A673 (cell line): ENCODE results near the gene ADAMTS3. TPM values are rescaled to one million over a fixed set of nuclear protein-coding genes. Genes with fewer than 3 reads are reported as not detected.

ENCODE experiments used
- BruUV-seq: library from RNA; stranded (reverse); fragments of 400-500 nt; replicated peaks from 2 replicates; lab custom pipeline; 2021; lab: Mats Ljungman, UMichigan
- CTCF ChIA-PET: fragments of 300-600 bp; sonication (Branson Sonifier 250); formaldehyde crosslinking; loops from one replicate; lab custom pipeline; 2022; ENCODE audit warnings: antibody characterized with exemption; lab: Charles Lee
- POLR2A ChIA-PET: fragments of 300-600 bp; sonication (Branson Sonifier 250); formaldehyde crosslinking; loops from one replicate; lab custom pipeline; 2022; ENCODE audit warnings: antibody characterized with exemption; ENCODE audit not compliant: low non-redundant PET; lab: Charles Lee
- DNase-seq: peaks from one replicate; pipeline ENCODE4 v3.0.0-alpha.2; 2015; ENCODE audit warnings: low spot score
- H3K27ac ChIP-seq: fragments of 200-600 bp; sonication (generic); 2 replicates; pipeline ENCODE4 v1.5.1; 2016; ENCODE audit warnings: mixed run types, low read depth, mild to moderate bottlenecking, mixed read lengths, antibody characterized with exemption, low read length; ENCODE audit not compliant: poor library complexity, severe bottlenecking
- H3K27me3 ChIP-seq: fragments of 200-600 bp; sonication (generic); replicated peaks from 2 replicates; pipeline ENCODE4 v1.6.1; 2017; ENCODE audit warnings: mixed run types, low read depth, mild to moderate bottlenecking, mixed read lengths, antibody characterized with exemption, low read length; ENCODE audit not compliant: insufficient read depth, poor library complexity
- H3K36me3 ChIP-seq: fragments of 200-600 bp; sonication (generic); 2 replicates; pipeline ENCODE4 v1.6.1; 2016; ENCODE audit warnings: mixed run types, mild to moderate bottlenecking, mixed read lengths, antibody characterized with exemption, low read length; ENCODE audit not compliant: insufficient read depth, poor library complexity, severe bottlenecking
- H3K4me1 ChIP-seq: fragments of 200-600 bp; sonication (generic); 2 replicates; pipeline ENCODE4 v1.6.1; 2017; ENCODE audit warnings: mixed run types, mild to moderate bottlenecking, mixed read lengths, antibody characterized with exemption, low read length; ENCODE audit not compliant: insufficient read depth, poor library complexity, severe bottlenecking
- H3K4me3 ChIP-seq: fragments of 200-600 bp; sonication (generic); 2 replicates; pipeline ENCODE4 v1.5.1; 2016; ENCODE audit warnings: low read depth, mixed run types, mild to moderate bottlenecking, mixed read lengths, low read length; ENCODE audit not compliant: poor library complexity, severe bottlenecking
- H3K9me3 ChIP-seq: fragments of 200-600 bp; sonication (generic); 2 replicates; pipeline ENCODE4 v1.6.1; 2016; ENCODE audit warnings: mixed run types, low read depth, mild to moderate bottlenecking, mixed read lengths, antibody characterized with exemption, low read length; ENCODE audit not compliant: poor library complexity, severe bottlenecking
- CTCF ChIP-seq: fragments of 300-800, 200-600 bp; sonication (generic); conservative IDR thresholded peaks from 2 replicates; pipeline ENCODE4 v1.5.1; 2017; ENCODE audit warnings: low read depth, mild to moderate bottlenecking, antibody characterized with exemption, low read length, moderate library complexity, mixed read lengths
- EZH2 ChIP-seq: fragments of 200-600 bp; sonication (generic); IDR thresholded peaks from 2 replicates; pipeline ENCODE4 v1.6.1; 2017; ENCODE audit warnings: borderline replicate concordance, low read depth, mild to moderate bottlenecking, mixed read lengths, antibody characterized with exemption, low read length; ENCODE audit not compliant: poor library complexity, severe bottlenecking
- intact Hi-C: fragments of 100-400 bp; cut with micrococcal nuclease; formaldehyde crosslinking; loops from one replicate; pipeline ENCODE4 v1.10.0; 2022; ENCODE audit not compliant: unreplicated experiment
- total RNA-seq: library from RNA; stranded (reverse); gene quantifications from 2 replicates; pipeline ENCODE4 v1.2.3, GENCODE V29; 2021

The ADAMTS3 gene
- total RNA-seq, 1 experiment from 2014 or later = 0.17 TPM

- Histone ChIP-seq H3K4me1 (no peaks in the 10 kb centered on the region), H3K27ac (no peak overlapping the region), H3K4me3 (no peak overlapping the region), H3K36me3 (no peaks in the 10 kb centered on the region), H3K27me3 (no peaks in the 10 kb centered on the region), H3K9me3 (no peaks in the 10 kb centered on the region)
- POLR2A ChIA-PET = no interaction called here
- CTCF ChIA-PET = no interaction called here
- TF ChIP-seq EZH2 (no peak), CTCF (no peak)
- intact Hi-C loops = loop anchor here (10.0 kb wide), 1 partner anchor 169 kb away; no protein-coding TSS in a partner anchor
- no TSS peak for BruUV-seq
- DNase-seq = no peak
Observed at GRCh38 chr4:72463724-72464123, 105.3 kb downstream of the ADAMTS3 start.

- intact Hi-C loops = no loop called here
- no peak for DNase-seq
- ChIA-PET POLR2A (no interaction called here), CTCF (no interaction called here)
- Histone ChIP-seq H3K4me3 (no peak overlapping the region), H3K36me3 (no peaks in the 10 kb centered on the region), H3K9me3 (no peaks in the 10 kb centered on the region), H3K4me1 (no peaks in the 10 kb centered on the region), H3K27me3 (no peaks in the 10 kb centered on the region), H3K27ac (no peak overlapping the region)
- BruUV-seq = no TSS peak
- TF ChIP-seq CTCF (no peak), EZH2 (no peak)
Observed at GRCh38 chr4:72457158-72457557, 111.9 kb downstream of the ADAMTS3 start.

GRCh38 chr4:72451349-72451748 lies 117.7 kb downstream of the ADAMTS3 start:
- Histone ChIP-seq H3K36me3 (no peaks in the 10 kb centered on the region), H3K9me3 (no peaks in the 10 kb centered on the region), H3K4me1 (no peaks in the 10 kb centered on the region), H3K27me3 (no peaks in the 10 kb centered on the region), H3K4me3 (no peak overlapping the region), H3K27ac (no peak overlapping the region)
- POLR2A ChIA-PET = no interaction called here
- intact Hi-C loops = no loop called here
- no TSS peak for BruUV-seq
- CTCF ChIA-PET = no interaction called here
- no peak for TF ChIP-seq EZH2
- no peak for DNase-seq

GRCh38 chr4:72449705-72450104 lies 119.3 kb downstream of the ADAMTS3 start:
- Histone ChIP-seq H3K27ac (no peak overlapping the region), H3K27me3 (no peaks in the 10 kb centered on the region), H3K4me3 (no peak overlapping the region), H3K9me3 (no peaks in the 10 kb centered on the region), H3K4me1 (no peaks in the 10 kb centered on the region), H3K36me3 (no peaks in the 10 kb centered on the region)
- POLR2A ChIA-PET = no interaction called here
- BruUV-seq = no TSS peak
- CTCF ChIA-PET = no interaction called here
- intact Hi-C loops = no loop called here
- no peak for DNase-seq
- TF ChIP-seq CTCF (no peak), EZH2 (no peak)
